T-helper 2 cell treated with Interferon-gamma antibody and Interleukin-4, amounts not matched to agents 5 μg/mL and 100 μg/mL, for 36 hours (primary cell): Measurements from ENCODE around the gene GTPBP6.

Experiments used
- DNase-seq: peaks from one replicate; pipeline ENCODE4 v3.0.0; 2021; ENCODE audit warnings: low spot score
- H3K27ac Mint-ChIP-seq: one replicate; pipeline ENCODE4 v1.8.0; 2021; ENCODE audit warnings: mild to moderate bottlenecking, mixed read lengths
- H3K27me3 Mint-ChIP-seq: one replicate; pipeline ENCODE4 v1.8.0; 2021; ENCODE audit warnings: low read depth, mixed read lengths
- H3K36me3 Mint-ChIP-seq: one replicate; pipeline ENCODE4 v1.8.0; 2021; ENCODE audit warnings: low read depth, mixed read lengths
- H3K4me1 Mint-ChIP-seq: one replicate; pipeline ENCODE4 v1.8.0; 2021; ENCODE audit warnings: low read depth, mixed read lengths
- H3K4me3 Mint-ChIP-seq: one replicate; pipeline ENCODE4 v1.8.0; 2022; ENCODE audit warnings: mild to moderate bottlenecking, moderate library complexity, mixed read lengths
- H3K9me3 Mint-ChIP-seq: one replicate; pipeline ENCODE4 v1.8.0; 2021; ENCODE audit warnings: mixed read lengths

GTPBP6 gene

GRCh38 chrX:347351-348117, 28.9 kb upstream of the GTPBP6 start:
- no peak for DNase-seq
- H3K27ac Mint-ChIP-seq, result no peak overlapping the region
- H3K4me1 Mint-ChIP-seq, result no peaks in the 10 kb centered on the region
- H3K36me3 Mint-ChIP-seq, result peaks cover 14% of the 10 kb centered on the region
- no peaks in the 10 kb centered on the region for H3K9me3 Mint-ChIP-seq
- H3K4me3 Mint-ChIP-seq, result no peak overlapping the region
- H3K27me3 Mint-ChIP-seq, result no peaks in the 10 kb centered on the region

- peaks cover 23% of the 10 kb centered on the region for H3K36me3 Mint-ChIP-seq
- H3K27ac Mint-ChIP-seq, result no peak overlapping the region
- peaks cover 4% of the 10 kb centered on the region for H3K9me3 Mint-ChIP-seq
- no peaks in the 10 kb centered on the region for H3K27me3 Mint-ChIP-seq
- no peaks in the 10 kb centered on the region for H3K4me1 Mint-ChIP-seq
- no peak for DNase-seq
- no peak overlapping the region for H3K4me3 Mint-ChIP-seq
Measured at GRCh38 chrX:346034-346813, 27.6 kb upstream of the GTPBP6 start.

- Mint-ChIP-seq H3K4me1 (no peaks in the 10 kb centered on the region), H3K27me3 (no peaks in the 10 kb centered on the region), H3K27ac (no peak overlapping the region), H3K4me3 (no peak overlapping the region), H3K36me3 (peaks cover 27% of the 10 kb centered on the region), H3K9me3 (peaks cover 4% of the 10 kb centered on the region)
- no peak for DNase-seq
Measured at GRCh38 chrX:345020-345925, 26.7 kb upstream of the GTPBP6 start.

GRCh38 chrX:344371-344901, 25.8 kb upstream of the GTPBP6 start:
- H3K27me3 Mint-ChIP-seq, result no peaks in the 10 kb centered on the region

GRCh38 chrX:341541-342101, 23.0 kb upstream of the GTPBP6 start:
- Mint-ChIP-seq H3K4me3 (no peak overlapping the region), H3K27ac (no peak overlapping the region), H3K27me3 (no peaks in the 10 kb centered on the region), H3K36me3 (peaks cover 40% of the 10 kb centered on the region), H3K4me1 (no peaks in the 10 kb centered on the region), H3K9me3 (peaks cover 4% of the 10 kb centered on the region)
- DNase-seq, result no peak

More at GRCh38 chrX:344371-344901, 25.8 kb upstream of the GTPBP6 start:
- Mint-ChIP-seq H3K4me1 (no peaks in the 10 kb centered on the region), H3K27ac (no peak overlapping the region), H3K36me3 (peaks cover 27% of the 10 kb centered on the region), H3K4me3 (no peak overlapping the region), H3K9me3 (peaks cover 4% of the 10 kb centered on the region)
- no peak for DNase-seq

- Mint-ChIP-seq H3K27me3 (no peaks in the 10 kb centered on the region), H3K9me3 (peaks cover 4% of the 10 kb centered on the region), H3K4me1 (no peaks in the 10 kb centered on the region), H3K36me3 (peaks cover 46% of the 10 kb centered on the region), H3K4me3 (no peak overlapping the region), H3K27ac (no peak overlapping the region)
- DNase-seq, result no peak
Measured at GRCh38 chrX:340641-341423, 22.2 kb upstream of the GTPBP6 start.

GRCh38 chrX:340121-340520, 21.5 kb upstream of the GTPBP6 start:
- Mint-ChIP-seq H3K27me3 (no peaks in the 10 kb centered on the region), H3K9me3 (peaks cover 4% of the 10 kb centered on the region), H3K27ac (no peak overlapping the region), H3K4me1 (no peaks in the 10 kb centered on the region), H3K36me3 (peaks cover 43% of the 10 kb centered on the region), H3K4me3 (no peak overlapping the region)
- no peak for DNase-seq

GRCh38 chrX:338836-339400, 20.3 kb upstream of the GTPBP6 start:
- H3K36me3 Mint-ChIP-seq, result peaks cover 38% of the 10 kb centered on the region
- no peaks in the 10 kb centered on the region for H3K27me3 Mint-ChIP-seq
- peaks cover 4% of the 10 kb centered on the region for H3K9me3 Mint-ChIP-seq
- H3K4me1 Mint-ChIP-seq, result no peaks in the 10 kb centered on the region
- H3K4me3 Mint-ChIP-seq, result no peak overlapping the region
- no peak for DNase-seq
- no peak overlapping the region for H3K27ac Mint-ChIP-seq

- H3K27ac Mint-ChIP-seq, result no peak overlapping the region
- DNase-seq, result no peak
- H3K36me3 Mint-ChIP-seq, result peaks cover 38% of the 10 kb centered on the region
- no peak overlapping the region for H3K4me3 Mint-ChIP-seq
- no peaks in the 10 kb centered on the region for H3K4me1 Mint-ChIP-seq
- H3K27me3 Mint-ChIP-seq, result no peaks in the 10 kb centered on the region
- peaks cover 4% of the 10 kb centered on the region for H3K9me3 Mint-ChIP-seq
Measured at GRCh38 chrX:338281-338835, 19.8 kb upstream of the GTPBP6 start.

- H3K27me3 Mint-ChIP-seq, result no peaks in the 10 kb centered on the region
- H3K4me3 Mint-ChIP-seq, result no peak overlapping the region
- peaks cover 38% of the 10 kb centered on the region for H3K36me3 Mint-ChIP-seq
- no peak overlapping the region for H3K27ac Mint-ChIP-seq
- no peak for DNase-seq
- no peaks in the 10 kb centered on the region for H3K4me1 Mint-ChIP-seq
- H3K9me3 Mint-ChIP-seq, result peaks cover 4% of the 10 kb centered on the region
Measured at GRCh38 chrX:337331-337831, 18.8 kb upstream of the GTPBP6 start.

- no peak overlapping the region for H3K27ac Mint-ChIP-seq
Measured at GRCh38 chrX:336227-336626, 17.6 kb upstream of the GTPBP6 start.

GRCh38 chrX:335758-336155, 17.2 kb upstream of the GTPBP6 start:
- Mint-ChIP-seq H3K9me3 (no peaks in the 10 kb centered on the region), H3K27me3 (no peaks in the 10 kb centered on the region), H3K4me3 (no peak overlapping the region), H3K4me1 (no peaks in the 10 kb centered on the region), H3K36me3 (peaks cover 28% of the 10 kb centered on the region), H3K27ac (no peak overlapping the region)
- DNase-seq, result no peak

More at GRCh38 chrX:336227-336626, 17.6 kb upstream of the GTPBP6 start:
- Mint-ChIP-seq H3K4me3 (no peak overlapping the region), H3K27me3 (no peaks in the 10 kb centered on the region), H3K9me3 (no peaks in the 10 kb centered on the region), H3K4me1 (no peaks in the 10 kb centered on the region), H3K36me3 (peaks cover 30% of the 10 kb centered on the region)
- DNase-seq, result no peak
